HG03432 (cell line): ENCODE measurements around the gene EIF4E3.

Experiments used
- ATAC-seq: cut with Tn5 transposase; IDR thresholded peaks from one replicate; pipeline ENCODE4 v1.9.1; 2021; ENCODE audit warnings: mild to moderate bottlenecking, moderate library complexity; ENCODE audit not compliant: unreplicated experiment

EIF4E3 gene

DNA sequence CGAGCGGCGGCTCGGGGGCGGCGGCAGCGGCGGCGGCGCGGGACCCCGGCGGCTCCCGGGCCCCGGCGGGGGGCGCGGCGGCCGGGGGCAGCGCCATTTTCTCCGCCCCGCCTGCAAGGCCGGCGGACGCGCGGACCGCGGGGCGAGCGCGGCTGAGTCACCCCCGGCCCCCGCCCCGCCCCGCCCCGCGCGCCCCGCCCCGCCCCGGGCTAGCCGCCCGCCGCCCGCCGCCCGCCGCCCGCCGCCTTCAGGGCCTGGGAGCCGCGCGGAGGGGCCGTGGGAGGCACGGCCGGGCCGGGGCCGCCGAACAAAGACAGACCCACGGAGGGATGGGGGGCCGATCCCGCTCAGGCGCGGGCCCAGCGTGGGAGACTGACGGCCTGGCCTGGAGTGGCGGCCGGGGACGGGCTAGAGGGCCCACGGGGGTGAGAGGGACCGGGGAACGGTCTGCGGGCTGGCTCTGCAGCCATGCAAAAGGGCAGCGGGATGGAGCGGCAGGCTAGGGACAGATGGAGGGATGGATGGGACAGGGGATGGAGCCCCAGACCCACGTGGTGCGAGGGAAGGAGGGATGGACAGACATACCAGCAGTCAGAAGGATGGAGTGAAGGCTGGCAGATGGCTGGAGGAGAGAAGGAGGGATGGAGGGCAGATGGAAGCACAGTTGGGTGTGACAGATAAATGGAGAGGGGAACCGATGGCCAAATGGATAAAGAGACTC lies at the start of gene EIF4E3:
Gene EIF4E3, minus strand, starts transcription at position 132 of the 721 bp plus-strand sequence. Its CDS starts 35 bp downstream, at position 97.
- peak; percentile 69 for ATAC-seq

GRCh38 chr3:71771884-71772283 lies 46.7 kb upstream of the EIF4E3 start:
- no peak for ATAC-seq

GRCh38 chr3:71771126-71771525 lies 45.9 kb upstream of the EIF4E3 start:
- ATAC-seq = no peak

- ATAC-seq = no peak
These were observed 38.2 kb upstream of the EIF4E3 start for GRCh38 chr3:71763426-71763825.

GRCh38 chr3:71760140-71760539 lies 34.9 kb upstream of the EIF4E3 start:
- ATAC-seq = no peak

- no peak for ATAC-seq
These were observed 34.2 kb upstream of the EIF4E3 start for GRCh38 chr3:71759401-71759800.

DNA sequence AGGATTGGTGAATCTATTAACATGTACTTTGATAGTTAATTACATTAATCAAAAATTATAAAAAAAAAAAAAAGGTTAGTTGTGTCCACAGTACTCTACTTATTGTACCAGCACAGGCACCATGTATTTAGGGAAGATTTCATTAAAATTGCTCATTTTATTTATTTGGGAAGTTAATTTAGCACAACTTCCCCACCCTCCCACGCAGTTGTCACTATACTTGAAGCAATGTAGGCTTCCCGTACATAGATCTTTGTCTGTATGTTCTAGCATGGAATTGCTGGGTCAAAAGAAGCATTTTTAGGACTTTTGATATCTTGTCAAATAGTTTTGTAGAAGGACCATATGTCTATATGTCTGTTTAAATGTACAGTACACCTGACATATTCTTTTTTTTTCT lies 32.9 kb upstream of the EIF4E3 start:
- no peak for ATAC-seq

DNA sequence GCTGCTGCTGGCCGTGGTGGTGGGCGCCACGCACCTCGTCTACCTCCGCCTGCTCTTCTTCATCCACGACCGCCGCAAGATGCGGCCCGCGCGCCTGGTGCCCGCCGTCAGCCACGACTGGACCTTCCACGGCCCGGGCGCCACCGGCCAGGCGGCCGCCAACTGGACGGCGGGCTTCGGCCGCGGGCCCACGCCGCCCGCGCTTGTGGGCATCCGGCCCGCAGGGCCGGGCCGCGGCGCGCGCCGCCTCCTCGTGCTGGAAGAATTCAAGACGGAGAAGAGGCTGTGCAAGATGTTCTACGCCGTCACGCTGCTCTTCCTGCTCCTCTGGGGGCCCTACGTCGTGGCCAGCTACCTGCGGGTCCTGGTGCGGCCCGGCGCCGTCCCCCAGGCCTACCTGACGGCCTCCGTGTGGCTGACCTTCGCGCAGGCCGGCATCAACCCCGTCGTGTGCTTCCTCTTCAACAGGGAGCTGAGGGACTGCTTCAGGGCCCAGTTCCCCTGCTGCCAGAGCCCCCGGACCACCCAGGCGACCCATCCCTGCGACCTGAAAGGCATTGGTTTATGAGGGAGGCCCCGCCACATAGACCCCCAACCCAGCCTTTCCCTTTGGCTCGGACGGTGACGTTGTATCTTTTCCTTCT lies 29.5 kb upstream of the EIF4E3 start:
- no peak for ATAC-seq

DNA sequence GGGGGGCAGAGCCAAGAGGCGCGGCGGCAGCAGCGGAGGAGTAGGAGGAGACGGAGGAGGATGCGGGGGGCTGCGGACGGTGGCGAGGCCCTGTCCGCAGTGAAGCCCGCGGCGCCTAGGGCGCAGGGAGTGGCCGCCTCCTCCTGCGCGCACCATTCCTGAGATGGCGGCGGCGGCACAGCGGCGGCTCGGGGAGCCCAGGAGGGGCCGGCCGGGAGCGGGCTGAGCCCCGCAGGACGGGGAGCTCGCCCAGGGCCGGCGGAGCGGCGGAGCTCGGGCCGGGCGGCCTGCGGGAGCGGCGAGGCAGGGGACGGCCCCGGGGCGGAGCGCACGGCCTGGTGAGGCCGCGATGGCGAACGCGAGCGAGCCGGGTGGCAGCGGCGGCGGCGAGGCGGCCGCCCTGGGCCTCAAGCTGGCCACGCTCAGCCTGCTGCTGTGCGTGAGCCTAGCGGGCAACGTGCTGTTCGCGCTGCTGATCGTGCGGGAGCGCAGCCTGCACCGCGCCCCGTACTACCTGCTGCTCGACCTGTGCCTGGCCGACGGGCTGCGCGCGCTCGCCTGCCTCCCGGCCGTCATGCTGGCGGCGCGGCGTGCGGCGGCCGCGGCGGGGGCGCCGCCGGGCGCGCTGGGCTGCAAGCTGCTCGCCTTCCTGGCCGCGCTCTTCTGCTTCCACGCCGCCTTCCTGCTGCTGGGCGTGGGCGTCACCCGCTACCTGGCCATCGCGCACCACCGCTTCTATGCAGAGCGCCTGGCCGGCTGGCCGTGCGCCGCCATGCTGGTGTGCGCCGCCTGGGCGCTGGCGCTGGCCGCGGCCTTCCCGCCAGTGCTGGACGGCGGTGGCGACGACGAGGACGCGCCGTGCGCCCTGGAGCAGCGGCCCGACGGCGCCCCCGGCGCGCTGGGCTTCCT lies 28.8 kb upstream of the EIF4E3 start, which contains the start of gene GPR27:
Gene GPR27, plus strand, starts transcription at position 155 of the 909 bp plus-strand sequence. Its CDS starts 195 bp downstream, at position 350.
- ATAC-seq = no peak

- no peak for ATAC-seq
These were observed 27.9 kb upstream of the EIF4E3 start for GRCh38 chr3:71752831-71753700.

DNA sequence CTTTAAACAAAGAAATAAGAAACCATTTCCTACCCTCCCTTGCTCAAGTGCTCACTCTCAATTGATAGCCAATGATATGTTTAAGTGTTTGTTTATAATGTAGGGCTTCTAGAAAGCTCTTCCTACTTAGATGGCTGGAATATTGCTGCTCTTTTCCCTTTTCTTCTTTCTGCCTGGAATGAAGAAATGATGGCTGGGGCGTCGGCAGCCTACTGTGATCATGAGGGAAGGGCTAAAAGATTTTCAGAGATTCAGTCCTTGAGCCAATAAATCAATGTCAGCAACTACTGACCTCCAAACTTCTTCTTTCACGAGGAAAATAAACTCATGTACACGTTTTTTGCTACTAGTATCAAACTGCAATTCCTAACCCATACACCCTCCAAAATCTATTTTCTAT lies 26.4 kb upstream of the EIF4E3 start:
- no peak for ATAC-seq

DNA sequence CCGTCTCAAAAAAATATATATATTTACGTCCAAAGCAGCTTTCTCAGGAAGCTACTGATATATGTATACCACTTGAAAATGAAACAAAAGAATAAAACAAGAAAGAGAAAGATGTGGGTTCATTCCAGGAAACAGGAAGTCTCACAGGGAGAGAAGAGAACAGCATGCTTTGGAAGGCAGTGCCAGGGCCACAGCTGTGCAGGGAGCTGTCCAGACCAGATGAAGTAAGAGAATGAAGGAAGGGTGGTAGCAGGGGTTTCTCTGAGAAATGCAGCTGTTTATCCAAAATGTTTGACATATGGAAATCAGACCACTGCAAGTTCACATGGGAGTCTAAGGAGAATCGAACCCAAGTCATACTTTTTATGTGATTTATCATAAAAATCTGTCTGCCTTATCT lies 19.5 kb upstream of the EIF4E3 start:
- ATAC-seq = no peak

GRCh38 chr3:71742621-71743020 lies 17.4 kb upstream of the EIF4E3 start:
- no peak for ATAC-seq

- no peak for ATAC-seq
These were observed 9.7 kb upstream of the EIF4E3 start for GRCh38 chr3:71734881-71735280.

DNA sequence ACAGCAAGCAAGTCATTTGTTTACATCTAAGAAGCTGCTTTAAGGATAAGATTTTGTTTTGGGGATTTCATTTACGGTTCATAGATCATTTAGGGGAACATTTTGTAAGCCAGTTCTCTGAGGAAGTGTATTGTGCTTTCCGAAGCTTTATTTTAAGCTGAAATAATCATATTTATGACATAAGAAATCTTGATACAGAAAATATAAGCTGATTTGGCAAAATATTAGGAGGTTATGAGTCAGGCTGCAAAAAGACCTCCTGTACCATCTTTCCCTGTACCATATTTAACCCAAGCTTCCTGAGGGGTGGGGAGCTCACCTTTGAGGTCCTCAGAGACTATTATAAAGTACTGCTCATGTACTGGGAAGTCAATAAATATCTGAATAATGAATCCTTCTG lies 8.1 kb upstream of the EIF4E3 start:
- ATAC-seq = no peak

DNA sequence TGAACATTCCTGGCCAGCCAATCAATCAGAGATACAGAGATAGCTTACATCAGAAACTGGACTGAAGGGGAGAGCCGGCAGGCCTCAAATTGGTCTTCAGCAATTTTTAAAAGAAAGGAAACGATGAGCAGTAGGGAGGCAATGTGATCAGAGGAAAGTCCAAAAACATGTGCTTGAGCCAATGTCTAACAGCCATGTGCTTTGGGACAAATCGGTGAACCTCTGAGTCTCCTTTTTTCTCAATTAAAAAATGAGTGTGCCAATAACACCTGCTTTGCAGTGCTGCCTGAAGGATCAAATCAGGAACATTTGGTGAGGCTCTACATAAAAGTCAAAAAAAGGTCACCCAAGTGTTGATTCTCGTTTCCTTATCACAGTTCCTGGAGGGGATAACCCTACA lies 7.4 kb upstream of the EIF4E3 start:
- no peak for ATAC-seq

GRCh38 chr3:71728632-71729342 lies 3.6 kb upstream of the EIF4E3 start:
- no peak for ATAC-seq

GRCh38 chr3:71726146-71726545 lies 944 bp upstream of the EIF4E3 start:
- no peak for ATAC-seq

- peak; percentile 62 for ATAC-seq
These were observed 475 bp downstream of the EIF4E3 start for GRCh38 chr3:71724584-71725270.

DNA sequence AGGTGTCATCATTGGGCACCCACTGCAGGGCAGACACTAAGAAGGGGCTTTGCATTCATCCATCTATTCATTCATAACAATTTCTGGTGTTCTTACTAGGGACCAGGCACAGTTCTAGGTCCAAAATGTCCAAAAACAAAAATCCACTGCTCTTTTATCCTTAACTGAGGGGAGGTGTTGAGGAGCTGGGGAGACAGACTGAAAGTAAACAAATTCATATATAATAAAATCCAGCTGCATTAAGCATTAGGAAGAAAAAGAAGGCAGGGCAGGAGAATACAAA lies 1.1 kb downstream of the EIF4E3 start:
- ATAC-seq = no peak
